ENCODE results near the gene SHD. TPM values are rescaled to one million over a fixed set of nuclear protein-coding genes. Genes with fewer than 3 reads are reported as not detected.
A peak's percentile ranks its signal among the peaks of the same experiment; 100 is the strongest.

SHD gene
- total and polyA plus RNA-seq, 9 of the 15 experiments (the other 6 are each of a cell fraction or from before 2014, with no cell fraction given) = 0.05 to 0.62 (median 0.15) TPM; not detected in 5

GRCh38 chr19:4326837-4327251 lies 47.8 kb downstream of the SHD start (continued):
- TF ChIP-seq ZBTB33 (CRISPR knock-in tag; IDR thresholded peaks at IDR 0.05) (peak; percentile 58; the same call in 1 of the 2 replicates), GATA2 (CRISPR knock-in tag; IDR thresholded peaks at IDR 0.05) (no peak), FOXP4 (CRISPR knock-in tag; IDR thresholded peaks at IDR 0.05; ENCODE audit: borderline replicate concordance) (no peak), SLC30A9 (CRISPR knock-in tag; IDR thresholded peaks at IDR 0.05) (no peak), SMARCE1 (IDR thresholded peaks at IDR 0.05) (0 out of 2 replicates have a peak, but pooled peaks have one; percentile 20), BRD9 (IDR thresholded peaks at IDR 0.05; ENCODE audit: low read depth, partially characterized antibody) (no peak), MTF1 (CRISPR knock-in tag; IDR thresholded peaks at IDR 0.05; ENCODE audit: borderline replicate concordance) (no peak), MBD2 (IDR thresholded peaks at IDR 0.05; ENCODE audit: borderline replicate concordance, low read depth) (no peak), NCOR1 (IDR thresholded peaks at IDR 0.05) (no peak), TSC22D4 (tag; IDR thresholded peaks at IDR 0.05) (no peak), CEBPB (tag; IDR thresholded peaks at IDR 0.05) (no peak), ZBTB11 (CRISPR knock-in tag; IDR thresholded peaks at IDR 0.05) (no peak), ADNP (tag; IDR thresholded peaks at IDR 0.05) (no peak), HINFP (tag; conservative IDR thresholded peaks at IDR 0.05; ENCODE audit: low read depth) (no peak), EZH2 (IDR thresholded peaks at IDR 0.05; ENCODE audit: borderline replicate concordance, low read depth, low read length) (no peak), E2F3 (CRISPR knock-in tag; IDR thresholded peaks at IDR 0.05) (no peak), SIRT6 (IDR thresholded peaks at IDR 0.05; ENCODE audit: low read depth, low read length) (no peak)
